ENCODE results near the gene ENAM.

Gene ENAM

DNA sequence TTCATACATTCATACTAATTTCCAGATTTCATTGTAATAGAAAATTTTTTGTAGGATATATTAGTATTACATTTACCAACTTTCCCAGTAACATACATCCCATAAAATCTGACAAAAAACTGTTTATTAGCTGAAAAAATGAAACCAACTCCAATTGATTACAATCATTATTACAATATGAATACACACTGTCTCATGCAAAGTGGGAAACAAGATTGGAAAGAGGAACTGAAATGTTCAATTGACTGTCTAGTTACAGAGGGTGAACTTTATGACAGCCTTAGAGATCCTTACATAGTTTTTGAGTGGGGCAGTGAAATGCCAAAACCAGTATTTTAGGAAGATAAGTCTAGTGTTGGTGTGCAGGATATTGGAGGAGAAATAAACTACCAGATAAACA is 38.8 kb upstream of the ENAM start:
- Histone ChIP-seq H3K9me3 (ENCODE audit: severe bottlenecking) (no peaks in the 10 kb centered on the region), H3K36me3 (ENCODE audit: low read depth) (no peaks in the 10 kb centered on the region), H3K27ac (ENCODE audit: poor library complexity, severe bottlenecking) (no peak overlapping the region), H3K27me3 (ENCODE audit: insufficient read depth, poor library complexity, severe bottlenecking) (no peaks in the 10 kb centered on the region), H3K4me3 (ENCODE audit: severe bottlenecking) (no peak overlapping the region), H3K4me1 (ENCODE audit: insufficient read depth, poor library complexity, severe bottlenecking) (peaks cover 5% of the 10 kb centered on the region)
- TF ChIP-seq, protein P1, sequence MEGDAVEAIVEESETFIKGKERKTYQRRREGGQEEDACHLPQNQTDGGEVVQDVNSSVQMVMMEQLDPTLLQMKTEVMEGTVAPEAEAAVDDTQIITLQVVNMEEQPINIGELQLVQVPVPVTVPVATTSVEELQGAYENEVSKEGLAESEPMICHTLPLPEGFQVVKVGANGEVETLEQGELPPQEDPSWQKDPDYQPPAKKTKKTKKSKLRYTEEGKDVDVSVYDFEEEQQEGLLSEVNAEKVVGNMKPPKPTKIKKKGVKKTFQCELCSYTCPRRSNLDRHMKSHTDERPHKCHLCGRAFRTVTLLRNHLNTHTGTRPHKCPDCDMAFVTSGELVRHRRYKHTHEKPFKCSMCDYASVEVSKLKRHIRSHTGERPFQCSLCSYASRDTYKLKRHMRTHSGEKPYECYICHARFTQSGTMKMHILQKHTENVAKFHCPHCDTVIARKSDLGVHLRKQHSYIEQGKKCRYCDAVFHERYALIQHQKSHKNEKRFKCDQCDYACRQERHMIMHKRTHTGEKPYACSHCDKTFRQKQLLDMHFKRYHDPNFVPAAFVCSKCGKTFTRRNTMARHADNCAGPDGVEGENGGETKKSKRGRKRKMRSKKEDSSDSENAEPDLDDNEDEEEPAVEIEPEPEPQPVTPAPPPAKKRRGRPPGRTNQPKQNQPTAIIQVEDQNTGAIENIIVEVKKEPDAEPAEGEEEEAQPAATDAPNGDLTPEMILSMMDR (IDR thresholded peaks at IDR 0.05; ENCODE audit: poor library complexity, severe bottlenecking): no peak
- ATAC-seq (ENCODE audit: low read depth): no peak
- DNase-seq (ENCODE audit: low spot score): no peak

DNA sequence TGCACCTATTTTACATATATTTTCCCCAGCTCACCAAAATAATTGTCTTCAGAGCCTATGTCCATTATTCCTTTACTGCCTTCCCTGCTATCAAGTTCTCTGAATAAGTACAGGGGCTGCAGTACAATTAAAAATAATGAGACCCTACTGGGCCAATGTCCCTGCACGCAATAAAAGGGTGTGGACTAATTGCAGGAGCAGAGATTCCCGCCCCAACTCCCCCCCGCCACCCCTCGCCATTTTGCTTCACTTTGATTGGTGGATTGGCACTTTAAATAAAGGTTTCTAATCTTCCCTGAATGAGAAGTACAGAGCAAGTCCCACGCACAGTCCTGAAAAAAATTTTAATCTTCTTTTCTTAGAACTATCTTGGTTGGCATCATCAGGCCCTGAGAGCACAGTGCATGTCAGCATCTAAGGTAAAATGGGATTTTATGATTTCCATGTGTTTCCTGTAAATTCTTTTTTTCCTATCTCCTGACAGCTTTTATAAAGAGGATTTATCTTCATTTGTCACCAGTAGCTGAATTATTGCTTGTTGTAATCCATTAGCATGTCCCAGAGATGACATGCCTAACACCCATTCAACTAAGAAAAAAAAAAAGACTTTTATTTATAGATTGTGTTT is 36.5 kb upstream of the ENAM start, which contains the start of gene AMBN:
Gene AMBN, plus strand, starts transcription at position 302 of the 628 bp plus-strand sequence. Its CDS starts 103 bp downstream, at position 405.
- no peak within 1 kb of the TSS for H3K27ac ChIP-seq (ENCODE audit: poor library complexity, severe bottlenecking)

DNA sequence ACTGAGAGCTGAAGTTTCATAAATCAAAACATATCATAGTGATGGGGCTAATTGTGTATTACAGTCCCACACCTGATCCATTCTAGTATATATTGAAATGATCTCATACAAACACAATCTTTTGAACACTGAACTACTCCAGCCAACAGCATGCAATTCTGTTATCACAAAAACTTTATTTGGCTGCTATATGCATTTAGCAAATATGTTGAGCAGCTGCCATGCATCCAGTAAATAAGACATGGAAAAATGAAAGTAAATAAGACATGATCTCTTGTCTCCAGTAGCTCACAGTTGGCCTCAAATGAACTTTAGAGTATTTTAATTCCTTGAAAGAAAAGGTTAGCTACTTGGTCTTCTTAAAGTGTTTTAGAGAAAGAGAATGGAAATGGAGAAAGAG is 34.3 kb upstream of the ENAM start:
- no peaks in the 10 kb centered on the region for H3K9me3 ChIP-seq (ENCODE audit: severe bottlenecking)
- H3K4me1 ChIP-seq (ENCODE audit: insufficient read depth, poor library complexity, severe bottlenecking): no peaks in the 10 kb centered on the region
- ATAC-seq (ENCODE audit: low read depth) (no peak), DNase-seq (ENCODE audit: low spot score) (no peak)
- no peak overlapping the region for H3K27ac ChIP-seq (ENCODE audit: poor library complexity, severe bottlenecking)
- TF ChIP-seq, protein P1 (IDR thresholded peaks at IDR 0.05; ENCODE audit: poor library complexity, severe bottlenecking): no peak
- H3K36me3 ChIP-seq (ENCODE audit: low read depth): no peaks in the 10 kb centered on the region
- no peaks in the 10 kb centered on the region for H3K27me3 ChIP-seq (ENCODE audit: insufficient read depth, poor library complexity, severe bottlenecking)
- H3K4me3 ChIP-seq (ENCODE audit: severe bottlenecking): no peak overlapping the region

More for the DNA sequence above, 36.5 kb upstream of the ENAM start, which contains the start of gene AMBN:
- Histone ChIP-seq H3K4me3 (ENCODE audit: severe bottlenecking) (no peak within 1 kb of the TSS), H3K36me3 (ENCODE audit: low read depth) (no peaks in the 10 kb centered on the region), H3K4me1 (ENCODE audit: insufficient read depth, poor library complexity, severe bottlenecking) (no peaks in the 10 kb centered on the region), H3K9me3 (ENCODE audit: severe bottlenecking) (no peaks in the 10 kb centered on the region), H3K27me3 (ENCODE audit: insufficient read depth, poor library complexity, severe bottlenecking) (no peaks in the 10 kb centered on the region)
- TF ChIP-seq, protein P1 (IDR thresholded peaks at IDR 0.05; ENCODE audit: poor library complexity, severe bottlenecking): no peak
- no peak for DNase-seq (ENCODE audit: low spot score)
- no peak for ATAC-seq (ENCODE audit: low read depth)

DNA sequence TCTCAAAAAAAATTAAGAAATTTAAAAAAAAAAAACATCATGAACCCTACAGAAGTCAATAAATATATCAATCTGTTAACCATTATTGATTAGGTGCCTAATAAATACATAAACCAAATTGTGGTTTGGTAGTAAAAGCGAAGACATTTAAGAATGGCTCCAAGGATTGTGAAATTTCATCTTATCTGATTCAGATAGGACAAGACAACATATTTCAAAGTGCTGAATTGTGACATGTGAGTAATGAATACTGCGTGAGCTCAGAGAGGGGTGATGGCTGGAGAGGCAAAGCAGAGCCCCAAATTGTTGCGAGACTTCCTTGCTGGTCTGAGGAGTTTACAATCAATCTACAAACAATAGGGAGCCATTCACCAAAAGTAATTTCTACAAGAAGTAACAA is 28.2 kb upstream of the ENAM start:
- Histone ChIP-seq H3K27ac (ENCODE audit: poor library complexity, severe bottlenecking) (no peak overlapping the region), H3K4me1 (ENCODE audit: insufficient read depth, poor library complexity, severe bottlenecking) (no peaks in the 10 kb centered on the region), H3K4me3 (ENCODE audit: severe bottlenecking) (no peak overlapping the region), H3K9me3 (ENCODE audit: severe bottlenecking) (no peaks in the 10 kb centered on the region), H3K36me3 (ENCODE audit: low read depth) (no peaks in the 10 kb centered on the region), H3K27me3 (ENCODE audit: insufficient read depth, poor library complexity, severe bottlenecking) (no peaks in the 10 kb centered on the region)
- TF ChIP-seq, protein P1 (IDR thresholded peaks at IDR 0.05; ENCODE audit: poor library complexity, severe bottlenecking): no peak
- no peak for ATAC-seq (ENCODE audit: low read depth)
- DNase-seq (ENCODE audit: low spot score): no peak

DNA sequence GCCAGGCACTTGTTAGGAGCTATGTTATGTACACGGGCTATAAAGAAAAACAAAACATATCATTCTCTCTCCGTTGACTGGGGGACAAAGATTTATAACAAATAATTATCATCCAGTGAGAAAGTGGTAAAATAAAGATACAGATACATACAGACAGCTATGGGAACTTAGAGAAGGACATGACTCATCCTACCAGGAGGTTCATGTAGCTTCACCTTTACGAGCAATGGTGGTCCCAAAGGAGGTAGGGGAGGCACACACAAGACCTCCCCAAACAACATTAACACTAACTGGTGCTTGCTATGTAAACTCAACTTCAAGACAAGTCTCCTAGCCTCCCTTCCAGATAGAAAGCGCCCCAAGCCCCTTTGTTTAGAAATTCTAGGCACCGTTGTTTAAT is 27.6 kb upstream of the ENAM start:
- TF ChIP-seq, protein P1 (IDR thresholded peaks at IDR 0.05; ENCODE audit: poor library complexity, severe bottlenecking): no peak
- no peak overlapping the region for H3K27ac ChIP-seq (ENCODE audit: poor library complexity, severe bottlenecking)
- H3K4me1 ChIP-seq (ENCODE audit: insufficient read depth, poor library complexity, severe bottlenecking): no peaks in the 10 kb centered on the region
- DNase-seq (ENCODE audit: low spot score) (no peak), ATAC-seq (ENCODE audit: low read depth) (no peak)
- no peaks in the 10 kb centered on the region for H3K36me3 ChIP-seq (ENCODE audit: low read depth)
- no peak overlapping the region for H3K4me3 ChIP-seq (ENCODE audit: severe bottlenecking)
- no peaks in the 10 kb centered on the region for H3K27me3 ChIP-seq (ENCODE audit: insufficient read depth, poor library complexity, severe bottlenecking)
- no peaks in the 10 kb centered on the region for H3K9me3 ChIP-seq (ENCODE audit: severe bottlenecking)

Data from RWPE2 (cell line).